Colonic mucosa (tissue), 4 donors: ENCODE results near the gene YTHDF1. TPM values are rescaled to one million over a fixed set of nuclear protein-coding genes. Genes with fewer than 3 reads are reported as not detected.

ENCODE experiments used
- DNase-seq: peaks from one replicate; pipeline ENCODE4 v3.0.0-alpha.2; 2020
- H3K27ac ChIP-seq: fragments of 200-600 bp; one replicate; pipeline ENCODE4 v1.8.0; 2021
- H3K27me3 ChIP-seq: fragments of 200-600 bp; one replicate; pipeline ENCODE4 v1.8.0; 2021
- H3K36me3 ChIP-seq: fragments of 200-600 bp; one replicate; pipeline ENCODE4 v1.8.0; 2021
- H3K4me1 ChIP-seq: fragments of 200-600 bp; one replicate; pipeline ENCODE4 v1.8.0; 2021; ENCODE audit warnings: mild to moderate bottlenecking
- H3K4me3 ChIP-seq: fragments of 200-600 bp; one replicate; pipeline ENCODE4 v1.8.0; 2021
- H3K9ac ChIP-seq, 2 donors: one replicate each; pipeline ENCODE4 v1.7.0; 2013; ENCODE audit warnings: control low read depth in 2 of 2, low read depth in 2 of 2, low read length in 2 of 2
- H3K9me3 ChIP-seq: fragments of 200-600 bp; one replicate; pipeline ENCODE4 v1.8.0; 2021
- intact Hi-C: fragments of 100-400 bp; cut with DNase I; formaldehyde crosslinking; loops from one replicate; pipeline ENCODE4 v1.14.1; 2022
- total RNA-seq, 2 donors: library from RNA; stranded (reverse); fragmentation: NEBNext Ultra II Directional in 1 of 2; extraction: Animal tissue kit (Norgen Biotek cat#: 25700) in 1 of 2; gene quantifications; one replicate each; pipeline ENCODE4 v1.2.1, GENCODE V29; 2021
- TF ChIP-seq, protein P1 (sequence below): fragments of 200-600 bp; IDR thresholded peaks from one replicate; pipeline ENCODE4 v1.8.0; 2022; ENCODE audit warnings: antibody characterized with exemption, mild to moderate bottlenecking
- donor health status: healthy.
- donor health status: DM: no; HTN: no; CAD: no.
- donor health status: DM: no; HTN: no; CAD: no.

The YTHDF1 gene
- total RNA-seq, 2 donors from 2014 or later = 35.4 to 38.7 TPM

- H3K9me3 ChIP-seq = no peaks in the 10 kb centered on the region
- DNase-seq = no peak
- H3K36me3 ChIP-seq = no peaks in the 10 kb centered on the region
- H3K27me3 ChIP-seq = no peaks in the 10 kb centered on the region
- H3K9ac ChIP-seq = no peak overlapping the region
- no peak overlapping the region for H3K4me3 ChIP-seq
- no peaks in the 10 kb centered on the region for H3K4me1 ChIP-seq
- no peak overlapping the region for H3K27ac ChIP-seq
- TF ChIP-seq, protein P1, sequence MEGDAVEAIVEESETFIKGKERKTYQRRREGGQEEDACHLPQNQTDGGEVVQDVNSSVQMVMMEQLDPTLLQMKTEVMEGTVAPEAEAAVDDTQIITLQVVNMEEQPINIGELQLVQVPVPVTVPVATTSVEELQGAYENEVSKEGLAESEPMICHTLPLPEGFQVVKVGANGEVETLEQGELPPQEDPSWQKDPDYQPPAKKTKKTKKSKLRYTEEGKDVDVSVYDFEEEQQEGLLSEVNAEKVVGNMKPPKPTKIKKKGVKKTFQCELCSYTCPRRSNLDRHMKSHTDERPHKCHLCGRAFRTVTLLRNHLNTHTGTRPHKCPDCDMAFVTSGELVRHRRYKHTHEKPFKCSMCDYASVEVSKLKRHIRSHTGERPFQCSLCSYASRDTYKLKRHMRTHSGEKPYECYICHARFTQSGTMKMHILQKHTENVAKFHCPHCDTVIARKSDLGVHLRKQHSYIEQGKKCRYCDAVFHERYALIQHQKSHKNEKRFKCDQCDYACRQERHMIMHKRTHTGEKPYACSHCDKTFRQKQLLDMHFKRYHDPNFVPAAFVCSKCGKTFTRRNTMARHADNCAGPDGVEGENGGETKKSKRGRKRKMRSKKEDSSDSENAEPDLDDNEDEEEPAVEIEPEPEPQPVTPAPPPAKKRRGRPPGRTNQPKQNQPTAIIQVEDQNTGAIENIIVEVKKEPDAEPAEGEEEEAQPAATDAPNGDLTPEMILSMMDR = no peak
- intact Hi-C loops = no loop called here
Measured at GRCh38 chr20:63240004-63240403, 24.1 kb upstream of the YTHDF1 start.

GRCh38 chr20:63239431-63239830 is 23.5 kb upstream of the YTHDF1 start:
- no peak for DNase-seq
- Histone ChIP-seq H3K27me3 (no peaks in the 10 kb centered on the region), H3K4me1 (no peaks in the 10 kb centered on the region), H3K9ac (no peak overlapping the region), H3K27ac (no peak overlapping the region), H3K36me3 (no peaks in the 10 kb centered on the region), H3K9me3 (no peaks in the 10 kb centered on the region), H3K4me3 (no peak overlapping the region)
- intact Hi-C loops = no loop called here
- TF ChIP-seq, protein P1 = no peak

GRCh38 chr20:63238514-63239125 is 22.7 kb upstream of the YTHDF1 start:
- no peaks in the 10 kb centered on the region for H3K27me3 ChIP-seq
- no peak overlapping the region for H3K27ac ChIP-seq
- no peak for DNase-seq
- H3K4me1 ChIP-seq = no peaks in the 10 kb centered on the region
- H3K36me3 ChIP-seq = no peaks in the 10 kb centered on the region
- H3K4me3 ChIP-seq = no peak overlapping the region
- intact Hi-C loops = no loop called here
- no peak overlapping the region for H3K9ac ChIP-seq
- no peaks in the 10 kb centered on the region for H3K9me3 ChIP-seq
- TF ChIP-seq, protein P1 = no peak

- no peak for DNase-seq
- no peaks in the 10 kb centered on the region for H3K9me3 ChIP-seq
- no peaks in the 10 kb centered on the region for H3K4me1 ChIP-seq
- no peaks in the 10 kb centered on the region for H3K27me3 ChIP-seq
- H3K36me3 ChIP-seq = no peaks in the 10 kb centered on the region
- TF ChIP-seq, protein P1 = no peak
- H3K4me3 ChIP-seq = no peak overlapping the region
- intact Hi-C loops = no loop called here
- no peak overlapping the region for H3K9ac ChIP-seq
- H3K27ac ChIP-seq = no peak overlapping the region
Measured at GRCh38 chr20:63238031-63238430, 22.1 kb upstream of the YTHDF1 start.

GRCh38 chr20:63236116-63236837 is 20.3 kb upstream of the YTHDF1 start:
- no peak for DNase-seq
- H3K4me1 ChIP-seq = no peaks in the 10 kb centered on the region

More at GRCh38 chr20:63236116-63236837, 20.3 kb upstream of the YTHDF1 start:
- H3K9me3 ChIP-seq = no peaks in the 10 kb centered on the region
- no peak overlapping the region for H3K27ac ChIP-seq
- TF ChIP-seq, protein P1 = no peak
- intact Hi-C loops = no loop called here
- H3K9ac ChIP-seq = no peak overlapping the region
- H3K4me3 ChIP-seq = no peak overlapping the region
- no peaks in the 10 kb centered on the region for H3K36me3 ChIP-seq
- H3K27me3 ChIP-seq = no peaks in the 10 kb centered on the region
